Ovary (tissue), 9 donors: Measurements from ENCODE around the gene GAMT. TPM values are rescaled to one million over a fixed set of nuclear protein-coding genes. Genes with fewer than 3 reads are reported as not detected.

Experiments used
- DNase-seq, 5 donors: peaks; one replicate each; pipeline ENCODE4 v3.0.0-alpha.2; 2019 to 2020
- H3K27ac ChIP-seq, 2 donors: fragments of 200-600 bp; one replicate each; pipeline versions ENCODE4 v1.5.1 to v1.8.0; 2019 to 2022
- H3K27me3 ChIP-seq: fragments of 200-600 bp; one replicate; pipeline ENCODE4 v1.8.0; 2022
- H3K36me3 ChIP-seq: fragments of 200-600 bp; sonication (generic); one replicate; pipeline ENCODE4 v1.5.1; 2019
- H3K4me1 ChIP-seq: one replicate; pipeline ENCODE4 v1.8.1; 2013; ENCODE audit warnings: mild to moderate bottlenecking, moderate library complexity; ENCODE audit not compliant: insufficient read depth
- H3K4me3 ChIP-seq: fragments of 200-600 bp; sonication (generic); one replicate; pipeline ENCODE4 v1.5.1; 2017
- H3K9me3 ChIP-seq, 2 donors: fragments of 200-600 bp in 1 of 2; sonication (generic) in 1 of 2; one replicate each; pipeline versions ENCODE4 v1.5.1 to v1.8.1; 2013 to 2019; ENCODE audit warnings: mild to moderate bottlenecking in 1 of 2, moderate library complexity in 1 of 2
- CTCF ChIP-seq, 3 donors: fragments of 450-650 bp in 2 of 3; fragments of 200-600 bp in 1 of 3; IDR thresholded peaks; one replicate each; pipeline versions ENCODE4 v1.5.1 to v1.8.0; 2016 to 2022; ENCODE audit warnings: antibody characterized with exemption in 3 of 3, mild to moderate bottlenecking in 1 of 3
- EP300 ChIP-seq: sonication (generic); formaldehyde crosslinking; IDR thresholded peaks from one replicate; pipeline ENCODE4 v1.6.1; 2017; ENCODE audit warnings: antibody characterized with exemption
- POLR2A ChIP-seq: fragments of 450-650 bp; IDR thresholded peaks from one replicate; pipeline ENCODE4 v1.6.1; 2017; ENCODE audit warnings: antibody characterized with exemption, mild to moderate bottlenecking, moderate library complexity
- WGBS, 3 donors: extraction: QIAGEN DNeasy Blood & Tissue Kit in 1 of 3; methylation state at CpG; one replicate each; pipeline versions ENCODE4 v1.1.5 to v1.1.7; 2013 to 2017; 5-methylcytosine and 5-hydroxymethylcytosine counted together
- intact Hi-C, 4 donors: fragments of 100-400 bp; cut with DNase I; formaldehyde crosslinking; loops; one replicate each; pipeline versions ENCODE4 v1.11.0 to v1.15.1; 2022 to 2023
- polyA plus RNA-seq, 2 donors: library from polyadenylated mRNA; stranded (reverse); fragments of 200-250 nt in 1 of 2; fragments of 350-450 nt in 1 of 2; fragmentation: Illumina TruSeq in 1 of 2; extraction: RNeasy Lipid Tissue Mini Kit (QIAGEN cat#74804) in 1 of 2; gene quantifications; one replicate each; pipeline ENCODE4 v1.2.3, GENCODE V29; 2013 to 2014
- total RNA-seq, 7 donors: library from RNA; depleted of rRNA in 2 of 7; stranded (reverse); fragments of >200 nt in 2 of 7; fragmentation: NEBNext Ultra II Directional in 3 of 7; extraction: Animal tissue kit (Norgen Biotek cat#: 25700) in 3 of 7; gene quantifications; one replicate each; pipeline versions ENCODE4 v1.1.0 to v1.2.4, GENCODE V29; 2016 to 2023
- donor health status: DM: no; HTN: no; CAD: no; lungs with moderate emphysema.
- donor health status: DM: no; HTN: no; CAD: no.
- donor health status: Bipolar disorder and iron deficiency.
- donor health status: DM: yes; HTN: yes; CAD: no.
- donor health status: DM: no; HTN: no; CAD: no.
- donor health status: DM: yes; HTN: yes; CAD: no.

The GAMT gene
- total and polyA plus RNA-seq, 9 donors, result 8.0 to 34.1 (median 17.0) TPM

- Histone ChIP-seq H3K4me1 (peaks cover 6% of the 10 kb centered on the region), H3K36me3 (no peaks in the 10 kb centered on the region), H3K27ac (peak overlapping the region; percentile 37 to 77), H3K9me3 (no peaks in the 10 kb centered on the region), H3K27me3 (no peaks in the 10 kb centered on the region), H3K4me3 (peak overlapping the region; percentile 71)
- TF ChIP-seq CTCF (IDR thresholded peaks at IDR 0.05) (no peak), EP300 (no peak), POLR2A (no peak)
- peak in 1 of 5 donors; percentile 40 for DNase-seq
- intact Hi-C loops, result no loop called here
- WGBS, 3 donors, result 1 to 2% (median 2%) methylated on average over 26 of the region's 26 CpGs
These were observed 37.6 kb upstream of the GAMT start for GRCh38 chr19:1438933-1439354.

GRCh38 chr19:1438035-1438932 lies 36.9 kb upstream of the GAMT start, which contains the start of gene RPS15:
RPS15 (plus strand) TSS chr19:1438396; CDS start chr19:1438426, 30 bp downstream.
- no peak for TF ChIP-seq EP300
- TF ChIP-seq CTCF (IDR thresholded peaks at IDR 0.05), result peak; percentile 90 to 98 (median 91)
- peak; percentile 94 for TF ChIP-seq POLR2A
- Histone ChIP-seq H3K36me3 (no peaks in the 10 kb centered on the region), H3K4me3 (peak within 1 kb of the TSS; percentile 71), H3K9me3 (no peaks in the 10 kb centered on the region), H3K4me1 (peaks cover 6% of the 10 kb centered on the region), H3K27ac (peak within 1 kb of the TSS; percentile 37 to 77), H3K27me3 (no peaks in the 10 kb centered on the region)
- WGBS, 3 donors, result 1% methylated on average over 92 to 100 of the region's 100 CpGs
- peak; percentile 94 to 98 (median 97) for DNase-seq
- intact Hi-C loops, result no loop called here

GRCh38 chr19:1437609-1438008 lies 36.3 kb upstream of the GAMT start:
- TF ChIP-seq CTCF (IDR thresholded peaks at IDR 0.05) (no peak), EP300 (no peak), POLR2A (no peak)
- no peak overlapping the region for H3K4me3 ChIP-seq
- H3K9me3 ChIP-seq, result no peaks in the 10 kb centered on the region
- no peaks in the 10 kb centered on the region for H3K27me3 ChIP-seq
- no peaks in the 10 kb centered on the region for H3K36me3 ChIP-seq
- H3K4me1 ChIP-seq, result peaks cover 6% of the 10 kb centered on the region
- WGBS, 3 donors, result 2 to 14% (median 2%) methylated on average over 8 of the region's 8 CpGs
- intact Hi-C loops, result loop anchor here in 1 of 4 donors (2.0 kb wide), 1 partner anchor 19 kb away; no protein-coding TSS in a partner anchor
- no peak for DNase-seq
- H3K27ac ChIP-seq, result no peak overlapping the region

- Histone ChIP-seq H3K4me1 (peaks cover 6% of the 10 kb centered on the region), H3K27me3 (no peaks in the 10 kb centered on the region), H3K36me3 (no peaks in the 10 kb centered on the region), H3K27ac (no peak overlapping the region), H3K4me3 (no peak overlapping the region), H3K9me3 (no peaks in the 10 kb centered on the region)
- intact Hi-C loops, result no loop called here
- TF ChIP-seq POLR2A (no peak), CTCF (IDR thresholded peaks at IDR 0.05) (no peak), EP300 (no peak)
- no peak for DNase-seq
- 80 to 85% (median 83%) methylated on average over 21 of the region's 21 CpGs for WGBS, 3 donors
These were observed 34.1 kb upstream of the GAMT start for GRCh38 chr19:1435378-1435989.
